ENCODE measurements around the gene ANXA2.
A peak's percentile ranks its signal among the peaks of the same experiment; 100 is the strongest.
"Not testable (repeated sequence)": the region's sequence is repeated elsewhere in the genome, so short reads cannot be mapped to it uniquely, and the experiment has no call there.

ANXA2 gene

GRCh38 chr15:60408463-60408981 is 10.7 kb upstream of the ANXA2 start:
- no peak for DNase-seq

GRCh38 chr15:60407415-60407805 is 9.6 kb upstream of the ANXA2 start:
- no peak for DNase-seq

GRCh38 chr15:60406513-60407414 is 9.0 kb upstream of the ANXA2 start:
- DNase-seq, result no peak

GRCh38 chr15:60405399-60405798 is 7.6 kb upstream of the ANXA2 start:
- DNase-seq, result no peak

- not testable (repeated sequence) for DNase-seq
Observed at GRCh38 chr15:60404351-60404750, 6.6 kb upstream of the ANXA2 start.

- no peak for DNase-seq
Observed at GRCh38 chr15:60400944-60401343, 3.2 kb upstream of the ANXA2 start.

- no peak for DNase-seq
Observed at GRCh38 chr15:60399931-60400330, 2.1 kb upstream of the ANXA2 start.

- no peak for DNase-seq
Observed at GRCh38 chr15:60399246-60399915, 1.6 kb upstream of the ANXA2 start.

- DNase-seq, result peak; percentile 31
Observed at GRCh38 chr15:60396958-60397771, 621 bp downstream of the ANXA2 start.

- no peak for DNase-seq
Observed at GRCh38 chr15:60396560-60396957, 1.2 kb downstream of the ANXA2 start.

GRCh38 chr15:60396100-60396499 is 1.7 kb downstream of the ANXA2 start:
- DNase-seq, result no peak

- no peak for DNase-seq
Observed at GRCh38 chr15:60395276-60396011, 2.3 kb downstream of the ANXA2 start.

- DNase-seq, result no peak
Observed at GRCh38 chr15:60394689-60395097, 3.1 kb downstream of the ANXA2 start.

- DNase-seq, result no peak
Observed at GRCh38 chr15:60392986-60393790, 4.6 kb downstream of the ANXA2 start.

GRCh38 chr15:60392601-60392985 is 5.2 kb downstream of the ANXA2 start:
- no peak for DNase-seq

- no peak for DNase-seq
Observed at GRCh38 chr15:60391722-60392315, 6.0 kb downstream of the ANXA2 start.

- DNase-seq, result no peak
Observed at GRCh38 chr15:60390871-60391501, 6.8 kb downstream of the ANXA2 start.

GRCh38 chr15:60390231-60390630 is 7.6 kb downstream of the ANXA2 start:
- no peak for DNase-seq

GRCh38 chr15:60389261-60390077 is 8.3 kb downstream of the ANXA2 start:
- DNase-seq, result peak; percentile 6

- no peak for DNase-seq
Observed at GRCh38 chr15:60387321-60387720, 10.5 kb downstream of the ANXA2 start.
